Esophagus squamous epithelium (tissue), 4 donors: ENCODE measurements around the gene NBPF11.
"Not testable (repeated sequence)": the region's sequence is repeated elsewhere in the genome, so short reads cannot be mapped to it uniquely, and the experiment has no call there.

Experiments
- POLR2A ChIP-seq, 4 donors: fragments of 450-650 bp; IDR thresholded peaks; one replicate each; pipeline ENCODE4 v1.6.1; 2017; ENCODE audit warnings: antibody characterized with exemption in 4 of 4, mild to moderate bottlenecking in 4 of 4, moderate library complexity in 3 of 4
- TF ChIP-seq, protein P1 (sequence below), 6 experiments: fragments of 450-650 bp in 4 of 6; fragments of 200-600 bp in 2 of 6; sonication (generic) in 2 of 6; IDR thresholded peaks; one replicate each; pipeline ENCODE4 v1.5.1; 2016 to 2019; ENCODE audit warnings: antibody characterized with exemption in 6 of 6, mild to moderate bottlenecking in 4 of 6, moderate library complexity in 4 of 6

DNA sequence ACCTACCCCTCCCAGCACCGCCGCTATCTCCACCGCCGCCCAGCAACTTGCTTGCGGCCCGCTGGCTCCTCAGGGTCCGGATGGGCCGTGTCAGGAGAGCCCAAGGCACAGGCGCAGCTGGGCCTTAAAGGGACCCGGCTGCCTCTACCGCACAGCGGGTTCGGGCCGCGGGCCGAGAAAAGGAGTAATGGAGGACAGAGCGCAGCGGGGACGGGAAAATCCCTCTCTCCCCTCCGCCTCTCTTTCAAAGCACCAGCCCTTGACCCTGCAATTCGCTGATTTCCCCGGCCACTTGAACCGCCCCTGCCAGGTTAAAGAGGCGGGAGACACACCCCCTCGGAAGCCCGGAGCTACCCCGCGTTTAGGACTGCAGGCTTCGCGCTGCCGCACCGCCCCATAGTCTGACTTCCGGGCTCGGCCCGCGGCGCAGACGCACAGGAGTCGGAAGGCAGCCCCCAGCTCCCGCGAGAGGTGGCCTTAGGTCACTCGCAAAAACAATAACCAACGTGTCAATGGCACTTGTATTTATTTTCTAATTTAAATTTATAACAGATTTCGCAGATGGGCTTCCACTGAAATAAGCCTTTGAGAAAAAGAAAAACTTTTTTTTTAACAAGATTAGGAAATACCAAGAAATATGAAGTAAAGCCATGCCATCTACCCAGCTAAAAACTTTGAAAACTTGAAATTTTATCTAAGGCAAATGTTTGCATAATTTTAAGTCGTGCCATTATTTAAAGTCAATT lies at the start of gene NBPF11:
- TF ChIP-seq, protein P1, sequence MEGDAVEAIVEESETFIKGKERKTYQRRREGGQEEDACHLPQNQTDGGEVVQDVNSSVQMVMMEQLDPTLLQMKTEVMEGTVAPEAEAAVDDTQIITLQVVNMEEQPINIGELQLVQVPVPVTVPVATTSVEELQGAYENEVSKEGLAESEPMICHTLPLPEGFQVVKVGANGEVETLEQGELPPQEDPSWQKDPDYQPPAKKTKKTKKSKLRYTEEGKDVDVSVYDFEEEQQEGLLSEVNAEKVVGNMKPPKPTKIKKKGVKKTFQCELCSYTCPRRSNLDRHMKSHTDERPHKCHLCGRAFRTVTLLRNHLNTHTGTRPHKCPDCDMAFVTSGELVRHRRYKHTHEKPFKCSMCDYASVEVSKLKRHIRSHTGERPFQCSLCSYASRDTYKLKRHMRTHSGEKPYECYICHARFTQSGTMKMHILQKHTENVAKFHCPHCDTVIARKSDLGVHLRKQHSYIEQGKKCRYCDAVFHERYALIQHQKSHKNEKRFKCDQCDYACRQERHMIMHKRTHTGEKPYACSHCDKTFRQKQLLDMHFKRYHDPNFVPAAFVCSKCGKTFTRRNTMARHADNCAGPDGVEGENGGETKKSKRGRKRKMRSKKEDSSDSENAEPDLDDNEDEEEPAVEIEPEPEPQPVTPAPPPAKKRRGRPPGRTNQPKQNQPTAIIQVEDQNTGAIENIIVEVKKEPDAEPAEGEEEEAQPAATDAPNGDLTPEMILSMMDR (IDR thresholded peaks at IDR 0.05), result not testable (repeated sequence)
- peak in 1 of 4 donors; percentile 36 for TF ChIP-seq POLR2A (IDR thresholded peaks at IDR 0.05)
